Measurements from ENCODE around the gene FITM2. TPM values are rescaled to one million over a fixed set of nuclear protein-coding genes. Genes with fewer than 3 reads are reported as not detected.

FITM2 gene
- total and polyA plus RNA-seq, 10 of the 15 experiments (the other 5 are each of a cell fraction or from before 2014, with no cell fraction given): 0.46 to 1.9 (median 1.6) TPM

DNA sequence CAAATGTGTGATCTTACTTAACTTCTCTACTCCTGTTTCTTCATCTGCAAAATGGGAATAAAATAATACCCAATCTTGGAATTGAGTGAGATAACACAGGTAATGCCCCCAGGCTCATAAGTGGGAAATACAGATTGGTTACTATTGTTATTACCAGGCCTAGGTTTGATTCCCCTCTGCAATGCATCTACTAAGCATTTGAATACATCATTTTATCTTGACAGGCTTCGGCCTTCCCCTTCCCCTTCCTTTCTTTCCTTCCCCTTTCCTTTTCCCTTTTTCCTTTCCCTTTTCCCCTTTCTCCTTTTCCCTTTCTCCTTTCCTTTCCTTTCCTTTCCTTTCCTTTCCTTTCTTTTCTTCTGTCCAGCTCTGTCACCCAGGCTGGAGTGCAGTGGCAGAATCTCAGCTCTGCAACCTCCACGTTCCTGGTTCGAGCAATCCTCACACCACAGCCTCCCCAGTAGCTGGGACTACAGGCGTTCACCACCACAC, 37.2 kb upstream of the FITM2 start:
- intact Hi-C loops (cut with micrococcal nuclease; ENCODE audit: unreplicated experiment) (no loop called here), in situ Hi-C loops (cut with MboI) (no loop called here)
- TF ChIP-seq CEBPZ (IDR thresholded peaks at IDR 0.05; ENCODE audit: low read depth, low read length) (no peak), NR2C2 (IDR thresholded peaks at IDR 0.05; ENCODE audit: borderline replicate concordance, control insufficient read depth, insufficient read length, low read depth) (no peak), HCFC1 (IDR thresholded peaks at IDR 0.05; ENCODE audit: low read length) (no peak), ZNF384 (IDR thresholded peaks at IDR 0.05; ENCODE audit: borderline replicate concordance, low read depth, low read length) (no peak), CBFB (IDR thresholded peaks at IDR 0.05; ENCODE audit: low read depth) (no peak), IKZF2 (IDR thresholded peaks at IDR 0.05) (no peak), ETV6 (conservative IDR thresholded peaks at IDR 0.05 in 1 of 2, IDR thresholded peaks at IDR 0.05 in 1 of 2; ENCODE audit: borderline replicate concordance in 1 of 2, low read depth in 1 of 2) (no peak), POLR2AphosphoS5 (IDR thresholded peaks at IDR 0.05; ENCODE audit: low read length) (no peak), FOXK2 (IDR thresholded peaks at IDR 0.05) (no peak), MTA2 (IDR thresholded peaks at IDR 0.05; ENCODE audit: low read depth) (no peak), FOS (IDR thresholded peaks at IDR 0.05; ENCODE audit: borderline replicate concordance, extremely low read depth, insufficient read length) (no peak), TCF12 (IDR thresholded peaks at IDR 0.05; ENCODE audit: low read depth, low read length) (no peak), SUZ12 (IDR thresholded peaks at IDR 0.05; ENCODE audit: unreplicated experiment) (no peak), POLR2AphosphoS2 (IDR thresholded peaks at IDR 0.05; ENCODE audit: low read depth, low read length) (no peak), BCL11A (IDR thresholded peaks at IDR 0.05; ENCODE audit: low read depth, low read length) (no peak)
- TF ChIP-seq, protein P1, sequence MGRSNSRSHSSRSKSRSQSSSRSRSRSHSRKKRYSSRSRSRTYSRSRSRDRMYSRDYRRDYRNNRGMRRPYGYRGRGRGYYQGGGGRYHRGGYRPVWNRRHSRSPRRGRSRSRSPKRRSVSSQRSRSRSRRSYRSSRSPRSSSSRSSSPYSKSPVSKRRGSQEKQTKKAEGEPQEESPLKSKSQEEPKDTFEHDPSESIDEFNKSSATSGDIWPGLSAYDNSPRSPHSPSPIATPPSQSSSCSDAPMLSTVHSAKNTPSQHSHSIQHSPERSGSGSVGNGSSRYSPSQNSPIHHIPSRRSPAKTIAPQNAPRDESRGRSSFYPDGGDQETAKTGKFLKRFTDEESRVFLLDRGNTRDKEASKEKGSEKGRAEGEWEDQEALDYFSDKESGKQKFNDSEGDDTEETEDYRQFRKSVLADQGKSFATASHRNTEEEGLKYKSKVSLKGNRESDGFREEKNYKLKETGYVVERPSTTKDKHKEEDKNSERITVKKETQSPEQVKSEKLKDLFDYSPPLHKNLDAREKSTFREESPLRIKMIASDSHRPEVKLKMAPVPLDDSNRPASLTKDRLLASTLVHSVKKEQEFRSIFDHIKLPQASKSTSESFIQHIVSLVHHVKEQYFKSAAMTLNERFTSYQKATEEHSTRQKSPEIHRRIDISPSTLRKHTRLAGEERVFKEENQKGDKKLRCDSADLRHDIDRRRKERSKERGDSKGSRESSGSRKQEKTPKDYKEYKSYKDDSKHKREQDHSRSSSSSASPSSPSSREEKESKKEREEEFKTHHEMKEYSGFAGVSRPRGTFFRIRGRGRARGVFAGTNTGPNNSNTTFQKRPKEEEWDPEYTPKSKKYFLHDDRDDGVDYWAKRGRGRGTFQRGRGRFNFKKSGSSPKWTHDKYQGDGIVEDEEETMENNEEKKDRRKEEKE (IDR thresholded peaks at IDR 0.05): no peak
- Histone ChIP-seq H4K20me1 (ENCODE audit: control insufficient read depth, insufficient read depth) (no peaks in the 10 kb centered on the region), H3K4me1 (ENCODE audit: control insufficient read depth, insufficient read depth, low read length) (peaks cover 5% of the 10 kb centered on the region; the same call in 1 of the 2 replicates), H3K79me2 (ENCODE audit: control insufficient read depth, insufficient read depth, low read length) (no peaks in the 10 kb centered on the region), H3K4me2 (ENCODE audit: control insufficient read depth, insufficient read depth) (no peak overlapping the region), H3K27me3 (replicated peaks in 1 of 2; ENCODE audit: control insufficient read depth in 2 of 2, insufficient read depth in 2 of 2, low read length in 1 of 2) (no peaks in the 10 kb centered on the region), H3K9ac (ENCODE audit: control insufficient read depth, insufficient read depth, low read length) (no peak overlapping the region), H3K9me3 (replicated peaks; ENCODE audit: control insufficient read depth, insufficient read depth, low read length) (no peaks in the 10 kb centered on the region), H3K27ac (ENCODE audit: control insufficient read depth, insufficient read depth) (no peak overlapping the region), H2AFZ (ENCODE audit: control insufficient read depth, low read depth, low read length) (no peak overlapping the region), H3K36me3 (ENCODE audit: control insufficient read depth in 2 of 2, insufficient read depth in 2 of 2, low read length in 1 of 2) (no peaks in the 10 kb centered on the region), H3K4me3 (no peak overlapping the region)
- no TSS peak for BruUV-seq (replicated peaks)
- ATAC-seq (no peak), DNase-seq (ENCODE audit: low read depth, low spot score) (no peak), FAIRE-seq (no peak)
- ChIA-PET CTCF (no interaction called here), SMC1A (ENCODE audit: uncharacterized antibody, unreplicated experiment) (interaction anchor here (0.7 kb wide), 1 partner anchor 10 kb away, joined by 4 read pairs; no protein-coding TSS in a partner anchor), RAD21 (ENCODE audit: unreplicated experiment) (no interaction called here), POLR2A (no interaction called here)
- WGBS (ENCODE audit: insufficient coverage, insufficient replicate concordance, low lambda C conversion rate, missing lambda C conversion rate): 16% methylated on average over 4 of the region's 4 CpGs

Measured in GM12878 (cell line).